SU-DHL-6 (cell line): ENCODE results near the gene ZFHX3.

ENCODE experiments used
- CTCF ChIP-seq: fragments of 200-600 bp; sonication (generic); IDR thresholded peaks from one replicate; pipeline ENCODE4 v1.5.1; 2017; ENCODE audit warnings: antibody characterized with exemption, mild to moderate bottlenecking, low read length, moderate library complexity; ENCODE audit not compliant: insufficient read depth, poor library complexity, severe bottlenecking
- EZH2phosphoT487 ChIP-seq: fragments of 200-600 bp; sonication (generic), shearing (Covaris generic); conservative IDR thresholded peaks from 2 replicates; pipeline ENCODE4 v1.6.1; 2018; ENCODE audit warnings: mild to moderate bottlenecking, antibody characterized with exemption, low read length, moderate library complexity, mixed read lengths

- TF ChIP-seq CTCF (no peak), EZH2phosphoT487 (no peak)
Observed at GRCh38 chr16:72793017-72793416, 254.9 kb downstream of the ZFHX3 start.
